Measurements from ENCODE around the gene GINS3.

GINS3 gene

DNA sequence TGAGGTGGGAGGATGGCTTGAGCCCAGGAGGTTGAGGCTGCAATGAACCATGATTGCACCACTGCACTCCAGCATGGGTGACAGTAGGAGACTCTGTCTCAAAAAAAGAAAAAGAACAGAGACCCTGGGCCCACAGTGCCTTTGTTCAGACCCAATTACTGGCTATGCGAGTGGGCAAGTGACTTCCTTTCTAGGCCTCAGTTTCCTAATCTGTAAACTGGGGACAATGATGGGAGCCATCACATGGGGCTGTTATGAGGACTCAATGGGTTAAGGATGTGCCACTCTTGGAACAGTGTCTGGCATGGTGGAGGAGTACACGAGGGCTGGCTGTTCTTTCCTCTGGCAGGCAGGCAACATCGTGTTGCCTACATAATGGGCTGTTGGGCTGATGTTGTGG lies 60.4 kb downstream of the GINS3 start:
- TF ChIP-seq SPI1 (IDR thresholded peaks at IDR 0.05; ENCODE audit: low read depth, low read length) (no peak), TAF1 (IDR thresholded peaks at IDR 0.05; ENCODE audit: low read depth, low read length) (no peak), POLR2AphosphoS5 (IDR thresholded peaks at IDR 0.05; ENCODE audit: low read depth, low read length) (no peak), PAX5 (IDR thresholded peaks at IDR 0.05; ENCODE audit: insufficient read depth, low read length, severe bottlenecking) (no peak), POU2F2 (IDR thresholded peaks at IDR 0.05; ENCODE audit: low read depth, low read length) (no peak), POLR2A (IDR thresholded peaks at IDR 0.05; ENCODE audit: low read depth, low read length) (no peak)
- FAIRE-seq (no peak), DNase-seq (ENCODE audit: insufficient read length, low spot score) (no peak)

- TF ChIP-seq PAX5 (IDR thresholded peaks at IDR 0.05; ENCODE audit: insufficient read depth, low read length, severe bottlenecking) = no peak
- no peak for TF ChIP-seq POLR2AphosphoS5 (IDR thresholded peaks at IDR 0.05; ENCODE audit: low read depth, low read length)
- TF ChIP-seq SPI1 (IDR thresholded peaks at IDR 0.05; ENCODE audit: low read depth, low read length) = no peak
- no peak for TF ChIP-seq POU2F2 (IDR thresholded peaks at IDR 0.05; ENCODE audit: low read depth, low read length)
- TF ChIP-seq TAF1 (IDR thresholded peaks at IDR 0.05; ENCODE audit: low read depth, low read length) = no peak
- TF ChIP-seq POLR2A (IDR thresholded peaks at IDR 0.05; ENCODE audit: low read depth, low read length) = no peak
- no peak for DNase-seq (ENCODE audit: insufficient read length, low spot score)
- no peak for FAIRE-seq
Measured at GRCh38 chr16:58454178-58454577, 61.9 kb downstream of the GINS3 start.

DNA sequence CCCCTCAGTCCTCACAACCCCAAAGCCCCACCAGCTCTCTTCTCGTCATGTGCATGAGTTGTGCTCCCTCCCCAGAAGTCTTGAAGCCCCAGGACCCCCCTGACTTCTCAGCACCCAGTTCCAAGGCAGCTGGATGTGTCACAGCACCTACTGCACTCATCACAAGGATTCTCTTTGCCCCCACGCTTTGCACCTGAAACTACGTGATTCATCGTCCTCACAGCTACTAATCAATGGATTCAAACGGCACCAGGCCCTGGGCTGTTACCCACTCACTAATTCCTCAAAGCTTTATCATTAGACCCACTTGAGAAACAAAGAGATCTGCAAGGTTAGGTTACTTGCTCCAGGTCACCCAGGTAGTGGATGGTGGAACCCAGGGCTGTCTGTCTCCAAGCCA lies 62.6 kb downstream of the GINS3 start:
- no peak for TF ChIP-seq POU2F2 (IDR thresholded peaks at IDR 0.05; ENCODE audit: low read depth, low read length)
- TF ChIP-seq POLR2A (IDR thresholded peaks at IDR 0.05; ENCODE audit: low read depth, low read length) = no peak
- TF ChIP-seq SPI1 (IDR thresholded peaks at IDR 0.05; ENCODE audit: low read depth, low read length) = no peak
- TF ChIP-seq TAF1 (IDR thresholded peaks at IDR 0.05; ENCODE audit: low read depth, low read length) = no peak
- TF ChIP-seq POLR2AphosphoS5 (IDR thresholded peaks at IDR 0.05; ENCODE audit: low read depth, low read length) = no peak
- TF ChIP-seq PAX5 (IDR thresholded peaks at IDR 0.05; ENCODE audit: insufficient read depth, low read length, severe bottlenecking) = no peak
- no peak for DNase-seq (ENCODE audit: insufficient read length, low spot score)
- no peak for FAIRE-seq

Data from GM12891 (cell line).